ENCODE measurements around the gene DPP7.

DPP7 gene

GRCh38 chr9:137114613-137115393 lies at the start of gene DPP7:
DPP7 (minus strand) TSS chr9:137114733; CDS start chr9:137114713, 20 bp downstream.
- no peak for TF ChIP-seq NFIC (IDR thresholded peaks at IDR 0.05)
- no peak for TF ChIP-seq CREB1 (IDR thresholded peaks at IDR 0.05; ENCODE audit: low read depth)
- peak; percentile 95 for TF ChIP-seq USF1 (IDR thresholded peaks at IDR 0.05)
- TF ChIP-seq, protein P1, sequence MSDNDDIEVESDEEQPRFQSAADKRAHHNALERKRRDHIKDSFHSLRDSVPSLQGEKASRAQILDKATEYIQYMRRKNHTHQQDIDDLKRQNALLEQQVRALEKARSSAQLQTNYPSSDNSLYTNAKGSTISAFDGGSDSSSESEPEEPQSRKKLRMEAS (IDR thresholded peaks at IDR 0.05), result peak; percentile 89
- no peak for TF ChIP-seq TEAD4 (IDR thresholded peaks at IDR 0.05)
- TF ChIP-seq RAD21 (IDR thresholded peaks at IDR 0.05; ENCODE audit: low read depth), result no peak
- TF ChIP-seq TCF12 (IDR thresholded peaks at IDR 0.05; ENCODE audit: low read depth), result no peak
- TF ChIP-seq YY1 (IDR thresholded peaks at IDR 0.05; ENCODE audit: low read depth), result peak; percentile 44; the same call in 1 of the 2 replicates
- TF ChIP-seq ZBTB7A (IDR thresholded peaks at IDR 0.05; ENCODE audit: low read depth), result peak; percentile 80

DNA sequence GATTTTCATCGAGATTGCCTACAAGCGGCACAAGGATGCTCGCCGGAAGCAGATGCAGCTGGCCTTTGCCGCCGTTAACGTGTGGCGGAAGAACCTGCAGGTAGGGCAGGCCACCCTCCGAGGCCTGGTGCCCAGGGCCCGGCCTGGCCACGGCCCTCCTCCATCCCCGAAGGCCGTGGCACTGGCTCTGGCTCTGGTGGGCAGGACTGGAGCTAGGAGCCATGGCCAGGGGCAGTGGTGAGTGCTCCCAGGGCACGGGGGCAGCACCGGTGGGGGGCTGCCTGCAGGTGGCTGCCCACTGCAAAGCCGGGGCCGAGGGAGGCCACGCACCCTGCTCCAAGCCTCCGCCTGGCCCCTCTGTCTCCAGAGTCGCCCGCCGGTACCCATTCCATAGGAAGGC lies 49.3 kb upstream of the DPP7 start:
- no peak for TF ChIP-seq TCF12 (IDR thresholded peaks at IDR 0.05; ENCODE audit: low read depth)
- no peak for TF ChIP-seq REST (IDR thresholded peaks at IDR 0.05; ENCODE audit: low read depth)
- TF ChIP-seq NFIC (IDR thresholded peaks at IDR 0.05), result no peak
- TF ChIP-seq USF1 (IDR thresholded peaks at IDR 0.05), result no peak
- no peak for TF ChIP-seq CREB1 (IDR thresholded peaks at IDR 0.05; ENCODE audit: low read depth)
- TF ChIP-seq YY1 (IDR thresholded peaks at IDR 0.05; ENCODE audit: low read depth), result no peak
- TF ChIP-seq EP300 (IDR thresholded peaks at IDR 0.05; ENCODE audit: borderline replicate concordance), result no peak
- TF ChIP-seq TEAD4 (IDR thresholded peaks at IDR 0.05), result no peak
- no peak for TF ChIP-seq TAF1 (IDR thresholded peaks at IDR 0.05; ENCODE audit: low read depth)
- TF ChIP-seq CEBPB (IDR thresholded peaks at IDR 0.05), result no peak
- no peak for TF ChIP-seq RAD21 (IDR thresholded peaks at IDR 0.05; ENCODE audit: low read depth)
- no peak for TF ChIP-seq FOXM1 (IDR thresholded peaks at IDR 0.05; ENCODE audit: borderline replicate concordance, low read depth)
- no peak for TF ChIP-seq ZBTB7A (IDR thresholded peaks at IDR 0.05; ENCODE audit: low read depth)
- TF ChIP-seq, protein P1 (IDR thresholded peaks at IDR 0.05), result no peak
- no peak for TF ChIP-seq EGR1 (IDR thresholded peaks at IDR 0.05)

DNA sequence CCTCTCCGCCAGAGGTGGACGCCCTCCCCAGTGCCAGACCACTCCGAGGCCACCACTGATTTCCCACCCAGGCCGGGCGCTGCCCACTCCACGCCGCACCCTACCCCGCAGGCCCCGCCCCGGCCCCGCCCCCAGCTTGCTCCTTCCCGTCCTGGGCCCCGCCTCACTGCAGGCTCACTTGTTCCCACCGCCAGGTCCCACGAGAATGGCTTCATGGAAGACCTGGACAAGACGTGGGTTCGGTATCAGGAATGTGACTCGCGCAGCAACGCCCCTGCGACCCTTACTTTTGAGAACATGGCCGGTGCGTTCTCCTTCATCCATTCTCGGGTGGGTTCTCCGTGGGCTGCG lies 48.8 kb upstream of the DPP7 start:
- no peak for TF ChIP-seq ZBTB7A (IDR thresholded peaks at IDR 0.05; ENCODE audit: low read depth)

DNA sequence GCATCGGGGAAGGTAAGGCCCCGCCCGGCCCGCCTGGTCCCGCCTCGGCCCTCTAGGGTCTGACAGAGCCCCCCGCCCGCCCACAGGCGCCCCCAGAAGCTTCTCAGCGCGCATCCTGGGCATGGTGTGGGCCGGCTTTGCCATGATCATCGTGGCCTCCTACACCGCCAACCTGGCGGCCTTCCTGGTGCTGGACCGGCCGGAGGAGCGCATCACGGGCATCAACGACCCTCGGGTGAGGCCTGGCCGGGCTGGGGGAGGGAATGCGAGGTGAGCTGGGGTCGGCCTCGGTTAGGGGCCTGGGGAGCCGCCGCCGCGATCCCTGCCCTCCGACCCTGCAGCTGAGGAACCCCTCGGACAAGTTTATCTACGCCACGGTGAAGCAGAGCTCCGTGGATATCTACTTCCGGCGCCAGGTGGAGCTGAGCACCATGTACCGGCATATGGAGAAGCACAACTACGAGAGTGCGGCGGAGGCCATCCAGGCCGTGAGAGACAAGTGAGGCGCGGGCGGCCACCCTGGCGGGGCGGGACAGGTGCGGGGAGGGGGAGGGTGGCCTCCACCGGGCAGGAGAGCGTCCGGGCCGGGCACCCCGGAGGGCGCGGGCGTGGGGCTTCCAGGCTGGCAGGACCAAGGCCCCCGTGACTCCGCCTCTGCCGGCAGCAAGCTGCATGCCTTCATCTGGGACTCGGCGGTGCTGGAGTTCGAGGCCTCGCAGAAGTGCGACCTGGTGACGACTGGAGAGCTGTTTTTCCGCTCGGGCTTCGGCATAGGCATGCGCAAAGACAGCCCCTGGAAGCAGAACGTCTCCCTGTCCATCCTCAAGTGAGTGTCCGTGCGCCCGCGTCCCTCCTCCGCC lies 48.2 kb upstream of the DPP7 start:
- TF ChIP-seq EP300 (IDR thresholded peaks at IDR 0.05; ENCODE audit: borderline replicate concordance), result no peak
- TF ChIP-seq CREB1 (IDR thresholded peaks at IDR 0.05; ENCODE audit: low read depth), result no peak
- no peak for TF ChIP-seq USF1 (IDR thresholded peaks at IDR 0.05)
- TF ChIP-seq TEAD4 (IDR thresholded peaks at IDR 0.05), result no peak
- TF ChIP-seq FOXM1 (IDR thresholded peaks at IDR 0.05; ENCODE audit: borderline replicate concordance, low read depth), result no peak
- TF ChIP-seq NFIC (IDR thresholded peaks at IDR 0.05), result no peak
- TF ChIP-seq, protein P1 (IDR thresholded peaks at IDR 0.05), result no peak
- TF ChIP-seq RAD21 (IDR thresholded peaks at IDR 0.05; ENCODE audit: low read depth), result no peak
- no peak for TF ChIP-seq TAF1 (IDR thresholded peaks at IDR 0.05; ENCODE audit: low read depth)
- TF ChIP-seq TCF12 (IDR thresholded peaks at IDR 0.05; ENCODE audit: low read depth), result no peak
- no peak for TF ChIP-seq YY1 (IDR thresholded peaks at IDR 0.05; ENCODE audit: low read depth)
- no peak for TF ChIP-seq EGR1 (IDR thresholded peaks at IDR 0.05)
- no peak for TF ChIP-seq ZBTB7A (IDR thresholded peaks at IDR 0.05; ENCODE audit: low read depth)
- no peak for TF ChIP-seq REST (IDR thresholded peaks at IDR 0.05; ENCODE audit: low read depth)
- TF ChIP-seq CEBPB (IDR thresholded peaks at IDR 0.05), result no peak
